ENCODE measurements around the gene MED29.

MED29 gene

GRCh38 chr19:39411081-39411831 lies 20.1 kb downstream of the MED29 start:
- no peak for DNase-seq (ENCODE audit: low read depth)

GRCh38 chr19:39411832-39412099 lies 20.6 kb downstream of the MED29 start:
- peak; percentile 90 for DNase-seq (ENCODE audit: low read depth)

- DNase-seq (ENCODE audit: low read depth), result peak; percentile 94
These were observed 21.1 kb downstream of the MED29 start, which contains the start of gene PLEKHG2 for GRCh38 chr19:39412100-39412866. Gene PLEKHG2, plus strand, starts transcription at chr19:39412669. Its CDS starts 1,418 bp downstream, at chr19:39414087.

- DNase-seq (ENCODE audit: low read depth), result no peak
These were observed 21.7 kb downstream of the MED29 start for GRCh38 chr19:39412867-39413271.

- DNase-seq (ENCODE audit: low read depth), result no peak
These were observed 22.2 kb downstream of the MED29 start for GRCh38 chr19:39413272-39413910.

GRCh38 chr19:39413911-39414608 lies 22.9 kb downstream of the MED29 start:
- DNase-seq (ENCODE audit: low read depth), result no peak

GRCh38 chr19:39415111-39416046 lies 24.2 kb downstream of the MED29 start:
- no peak for DNase-seq (ENCODE audit: low read depth)

GRCh38 chr19:39416152-39417120 lies 25.3 kb downstream of the MED29 start:
- no peak for DNase-seq (ENCODE audit: low read depth)

GRCh38 chr19:39417463-39418181 lies 26.4 kb downstream of the MED29 start:
- no peak for DNase-seq (ENCODE audit: low read depth)

GRCh38 chr19:39419003-39419402 lies 27.8 kb downstream of the MED29 start:
- DNase-seq (ENCODE audit: low read depth), result no peak

GRCh38 chr19:39420769-39421168 lies 29.6 kb downstream of the MED29 start:
- no peak for DNase-seq (ENCODE audit: low read depth)

GRCh38 chr19:39422020-39422419 lies 30.8 kb downstream of the MED29 start:
- no peak for DNase-seq (ENCODE audit: low read depth)

- no peak for DNase-seq (ENCODE audit: low read depth)
These were observed 32.3 kb downstream of the MED29 start for GRCh38 chr19:39423258-39424086.

GRCh38 chr19:39424934-39425333 lies 33.8 kb downstream of the MED29 start:
- no peak for DNase-seq (ENCODE audit: low read depth)

GRCh38 chr19:39425744-39426143 lies 34.6 kb downstream of the MED29 start:
- DNase-seq (ENCODE audit: low read depth), result no peak

GRCh38 chr19:39426170-39426569 lies 35.0 kb downstream of the MED29 start:
- DNase-seq (ENCODE audit: low read depth), result no peak

- DNase-seq (ENCODE audit: low read depth), result no peak
These were observed 36.5 kb downstream of the MED29 start for GRCh38 chr19:39427707-39428106.

GRCh38 chr19:39428283-39429112 lies 37.3 kb downstream of the MED29 start:
- DNase-seq (ENCODE audit: low read depth), result no peak

Data from stimulated activated CD8-positive, alpha-beta memory T cell treated with anti-CD3 and anti-CD28 coated beads, Interleukin-15, amount 100 ng/mL, for 1 hour (primary cell).